Superior temporal gyrus (tissue), 1 donor: ENCODE data around the gene HMCN1.

Source experiments
- DNase-seq: peaks from one replicate; pipeline ENCODE4 v3.0.0-alpha.2; 2016; ENCODE audit errors: extremely low spot score

The HMCN1 gene

GRCh38 chr1:185912504-185912903 is 178.3 kb downstream of the HMCN1 start:
- no peak for DNase-seq

GRCh38 chr1:185914089-185914488 is 179.9 kb downstream of the HMCN1 start:
- no peak for DNase-seq

- DNase-seq: no peak
These were observed 182.7 kb downstream of the HMCN1 start for GRCh38 chr1:185916861-185917260.

- DNase-seq: no peak
These were observed 183.5 kb downstream of the HMCN1 start for GRCh38 chr1:185917646-185918045.

- no peak for DNase-seq
These were observed 186.4 kb downstream of the HMCN1 start for GRCh38 chr1:185920602-185921001.

GRCh38 chr1:185921636-185922035 is 187.4 kb downstream of the HMCN1 start:
- DNase-seq: no peak

GRCh38 chr1:185926588-185926987 is 192.4 kb downstream of the HMCN1 start:
- no peak for DNase-seq

- no peak for DNase-seq
These were observed 195.6 kb downstream of the HMCN1 start for GRCh38 chr1:185929776-185930175.

GRCh38 chr1:185931438-185931837 is 197.2 kb downstream of the HMCN1 start:
- no peak for DNase-seq

- no peak for DNase-seq
These were observed 199.4 kb downstream of the HMCN1 start for GRCh38 chr1:185933580-185933979.

- no peak for DNase-seq
These were observed 200.4 kb downstream of the HMCN1 start for GRCh38 chr1:185934476-185935189.

GRCh38 chr1:185935360-185935759 is 201.2 kb downstream of the HMCN1 start:
- DNase-seq: no peak

- DNase-seq: peak; percentile 27
These were observed 202.4 kb downstream of the HMCN1 start for GRCh38 chr1:185936641-185937040.

- no peak for DNase-seq
These were observed 204.2 kb downstream of the HMCN1 start for GRCh38 chr1:185938396-185938795.

- no peak for DNase-seq
These were observed 205.0 kb downstream of the HMCN1 start for GRCh38 chr1:185939142-185939541.

GRCh38 chr1:185942961-185943360 is 208.8 kb downstream of the HMCN1 start:
- no peak for DNase-seq

GRCh38 chr1:185956881-185957280 is 222.7 kb downstream of the HMCN1 start:
- DNase-seq: no peak

GRCh38 chr1:185957441-185958363 is 223.5 kb downstream of the HMCN1 start:
- DNase-seq: no peak

- no peak for DNase-seq
These were observed 226.5 kb downstream of the HMCN1 start for GRCh38 chr1:185960422-185961321.

GRCh38 chr1:185961664-185962063 is 227.5 kb downstream of the HMCN1 start:
- DNase-seq: no peak

GRCh38 chr1:185964946-185965345 is 230.8 kb downstream of the HMCN1 start:
- no peak for DNase-seq

GRCh38 chr1:185965870-185966269 is 231.7 kb downstream of the HMCN1 start:
- no peak for DNase-seq
